Measurements from ENCODE around the gene TAS2R31. TPM values are rescaled to one million over a fixed set of nuclear protein-coding genes. Genes with fewer than 3 reads are reported as not detected.

Gene TAS2R31
- total and polyA plus RNA-seq, 7 donors, result 0.44 to 9.2 (median 6.1) TPM; not detected in 2

- Histone ChIP-seq H3K9me3 (peaks cover 0 to 8% (median under 1%) of the 10 kb centered on the region in 4 donors), H3K4me3 (no peak within 1 kb of the TSS), H3K36me3 (no peaks in the 10 kb centered on the region), H3K27me3 (no peaks in the 10 kb centered on the region), H3K27ac (no peak within 1 kb of the TSS), H3K4me1 (no peaks in the 10 kb centered on the region)
- intact Hi-C loops (cut with DNase I), result no loop called here
- WGBS, 2 donors, result 50 to 68% methylated on average over 2 of the region's 2 CpGs
- no peak for DNase-seq
- TF ChIP-seq EP300 (IDR thresholded peaks at IDR 0.05) (no peak), CTCF (IDR thresholded peaks at IDR 0.05) (no peak), POLR2A (IDR thresholded peaks at IDR 0.05) (no peak), POLR2AphosphoS5 (IDR thresholded peaks at IDR 0.05) (no peak)
Measured at GRCh38 chr12:10986812-10987211, 44.4 kb downstream of the TAS2R31 start, which contains the start of gene TAS2R50. TSS of gene TAS2R50 (minus strand) at chr12:10986912. CDS start at chr12:10986860, 52 bp downstream.

DNA sequence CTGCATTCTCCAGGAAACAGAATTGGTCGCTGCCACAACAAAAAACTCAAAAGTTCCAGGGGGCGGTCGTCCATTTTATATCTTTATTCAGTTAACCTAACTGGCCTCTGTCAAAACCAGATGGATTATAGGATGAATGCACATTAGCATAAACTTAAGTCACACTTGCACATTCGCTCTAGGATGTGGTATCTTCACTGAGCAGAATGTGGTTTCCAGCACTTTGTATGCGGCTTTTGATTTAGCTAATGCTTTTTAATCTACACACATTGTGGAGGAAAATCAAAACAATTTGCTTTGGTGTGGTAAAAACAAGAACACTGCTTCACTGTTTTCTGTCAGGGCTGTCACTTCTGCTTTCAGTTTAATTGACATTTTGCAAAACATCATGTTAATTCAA lies 49.0 kb downstream of the TAS2R31 start:
- WGBS, 2 donors, result 61 to 88% methylated on average over 5 of the region's 5 CpGs

More for the DNA sequence above, 49.0 kb downstream of the TAS2R31 start:
- no peak overlapping the region for H3K4me3 ChIP-seq
- no peaks in the 10 kb centered on the region for H3K27me3 ChIP-seq
- no peak overlapping the region for H3K27ac ChIP-seq
- H3K4me1 ChIP-seq, result no peaks in the 10 kb centered on the region
- no peaks in the 10 kb centered on the region for H3K36me3 ChIP-seq
- intact Hi-C loops (cut with DNase I), result no loop called here
- no peak for TF ChIP-seq POLR2A (IDR thresholded peaks at IDR 0.05)
- TF ChIP-seq CTCF (IDR thresholded peaks at IDR 0.05), result no peak
- no peak for TF ChIP-seq POLR2AphosphoS5 (IDR thresholded peaks at IDR 0.05)
- TF ChIP-seq EP300 (IDR thresholded peaks at IDR 0.05), result no peak
- no peak for DNase-seq
- H3K9me3 ChIP-seq, result no peaks in the 10 kb centered on the region

Other genes with a start within 250 kb of the TAS2R31 start
- gene TAS2R7, start 228.8 kb downstream of the TAS2R31 start, total RNA-seq, result not detected
- gene TAS2R7, start 228.8 kb downstream of the TAS2R31 start, polyA plus RNA-seq, result not detected
- gene TAS2R8, start 224.1 kb downstream of the TAS2R31 start, total RNA-seq, result under 1 TPM in 1 of 4 donors, not detected in 3; 0.49 TPM
- gene TAS2R8, start 224.1 kb downstream of the TAS2R31 start, polyA plus RNA-seq, result not detected
- not detected for gene TAS2R9, start 221.2 kb downstream of the TAS2R31 start, total RNA-seq
- gene TAS2R9, start 221.2 kb downstream of the TAS2R31 start, polyA plus RNA-seq, result not detected
- gene TAS2R10, start 205.0 kb downstream of the TAS2R31 start, total RNA-seq, result 1 to 10 TPM in 1 of 4 donors, under 1 TPM in 2, not detected in 1; 0.33 to 2.9 (median 0.54) TPM
- gene TAS2R10, start 205.0 kb downstream of the TAS2R31 start, polyA plus RNA-seq, result under 1 TPM in 1 of 3 donors, not detected in 2; 0.09 TPM
- 1 to 10 TPM in 3 of 4 donors, under 1 TPM in 1; 0.68 to 4.4 (median 1.4) TPM for gene PRR4, start 181.9 kb downstream of the TAS2R31 start, total RNA-seq
- 1 to 10 TPM in 2 of 3 donors, not detected in 1; 1.2 to 2.8 TPM for gene PRR4, start 181.9 kb downstream of the TAS2R31 start, polyA plus RNA-seq
- 10 to 100 TPM; 20.9 to 53.9 (median 25.1) TPM for gene PRH1, start 147.2 kb downstream of the TAS2R31 start, total RNA-seq
- 1 to 10 TPM in 2 of 3 donors, not detected in 1; 2.1 to 2.6 TPM for gene PRH1, start 147.2 kb downstream of the TAS2R31 start, polyA plus RNA-seq
- 1 to 10 TPM; 1.1 to 4.1 (median 2.8) TPM for gene TAS2R13, start 121.8 kb downstream of the TAS2R31 start, total RNA-seq
- gene TAS2R13, start 121.8 kb downstream of the TAS2R31 start, polyA plus RNA-seq, result under 1 TPM in 1 of 3 donors, not detected in 2; 0.20 TPM
- gene PRH2, start 102.2 kb downstream of the TAS2R31 start, total RNA-seq, result 1 to 10 TPM in 2 of 4 donors, not detected in 2; 1.2 to 1.4 TPM
- gene PRH2, start 102.2 kb downstream of the TAS2R31 start, polyA plus RNA-seq, result not detected
- 1 to 10 TPM; 3.3 to 6.9 (median 6.2) TPM for gene TAS2R14, start 92.1 kb downstream of the TAS2R31 start, total RNA-seq
- 1 to 10 TPM in 1 of 3 donors, not detected in 2; 1.1 TPM for gene TAS2R14, start 92.1 kb downstream of the TAS2R31 start, polyA plus RNA-seq
- 1 to 10 TPM; 1.4 to 4.6 (median 2.1) TPM for gene TAS2R50, start 44.5 kb downstream of the TAS2R31 start, total RNA-seq
- under 1 TPM in 1 of 3 donors, not detected in 2; 0.28 TPM for gene TAS2R50, start 44.5 kb downstream of the TAS2R31 start, polyA plus RNA-seq
- 1 to 10 TPM; 2.6 to 6.4 (median 4.6) TPM for gene TAS2R20, start 33.1 kb downstream of the TAS2R31 start, total RNA-seq
- gene TAS2R20, start 33.1 kb downstream of the TAS2R31 start, polyA plus RNA-seq, result under 1 TPM in 1 of 3 donors, not detected in 2; 0.50 TPM
- 1 to 10 TPM; 5.0 to 8.6 (median 6.5) TPM for gene TAS2R19, start 8.8 kb downstream of the TAS2R31 start, total RNA-seq
- under 1 TPM in 1 of 3 donors, not detected in 2; 0.41 TPM for gene TAS2R19, start 8.8 kb downstream of the TAS2R31 start, polyA plus RNA-seq
- 1 to 10 TPM; 2.3 to 5.0 (median 3.1) TPM for gene TAS2R46, start 30.9 kb upstream of the TAS2R31 start, total RNA-seq
- under 1 TPM in 1 of 3 donors, not detected in 2; 0.07 TPM for gene TAS2R46, start 30.9 kb upstream of the TAS2R31 start, polyA plus RNA-seq
- gene TAS2R43, start 60.9 kb upstream of the TAS2R31 start, total RNA-seq, result 1 to 10 TPM; 2.1 to 10.0 (median 3.6) TPM
- gene TAS2R43, start 60.9 kb upstream of the TAS2R31 start, polyA plus RNA-seq, result not detected
- 10 to 100 TPM in 1 of 4 donors, 1 to 10 TPM in 3; 8.1 to 10.5 (median 9.4) TPM for gene TAS2R30, start 103.2 kb upstream of the TAS2R31 start, total RNA-seq
- under 1 TPM in 1 of 3 donors, not detected in 2; 0.36 TPM for gene TAS2R30, start 103.2 kb upstream of the TAS2R31 start, polyA plus RNA-seq
- gene SMIM10L1, start 139.8 kb upstream of the TAS2R31 start, total RNA-seq, result 10 to 100 TPM; 11.1 to 17.8 (median 14.3) TPM
- gene SMIM10L1, start 139.8 kb upstream of the TAS2R31 start, polyA plus RNA-seq, result 1 to 10 TPM; 7.6 to 8.6 (median 7.8) TPM
- not detected for gene TAS2R42, start 155.5 kb upstream of the TAS2R31 start, total RNA-seq
- gene TAS2R42, start 155.5 kb upstream of the TAS2R31 start, polyA plus RNA-seq, result not detected
- not detected for gene PRB3, start 238.3 kb upstream of the TAS2R31 start, total RNA-seq
- gene PRB3, start 238.3 kb upstream of the TAS2R31 start, polyA plus RNA-seq, result not detected